Erythroblast (primary cell): ENCODE results near the gene GPR4.

Source experiments
- GATA1 ChIP-seq: IDR thresholded peaks from 2 replicates; pipeline ENCODE4 v1.6.1; 2011; ENCODE audit warnings: low read depth, mild to moderate bottlenecking, control low read depth, low read length, moderate library complexity
- POLR2A ChIP-seq: IDR thresholded peaks from 2 replicates; pipeline ENCODE4 v1.6.1; 2011; ENCODE audit warnings: mild to moderate bottlenecking, low read length

- TF ChIP-seq POLR2A (no peak), GATA1 (no peak)
Observed at GRCh38 chr19:45558399-45558878, 43.6 kb downstream of the GPR4 start.
